Measurements from ENCODE around the gene SPIN2B. TPM values are rescaled to one million over a fixed set of nuclear protein-coding genes. Genes with fewer than 3 reads are reported as not detected.
A peak's percentile ranks its signal among the peaks of the same experiment; 100 is the strongest.
"Not testable (repeated sequence)": the region's sequence is repeated elsewhere in the genome, so short reads cannot be mapped to it uniquely, and the experiment has no call there.

SPIN2B gene
- total RNA-seq: 10 to 100 TPM in 2 of 4 donors, 1 to 10 TPM in 2; 5.5 to 18.1 (median 10.7) TPM

DNA sequence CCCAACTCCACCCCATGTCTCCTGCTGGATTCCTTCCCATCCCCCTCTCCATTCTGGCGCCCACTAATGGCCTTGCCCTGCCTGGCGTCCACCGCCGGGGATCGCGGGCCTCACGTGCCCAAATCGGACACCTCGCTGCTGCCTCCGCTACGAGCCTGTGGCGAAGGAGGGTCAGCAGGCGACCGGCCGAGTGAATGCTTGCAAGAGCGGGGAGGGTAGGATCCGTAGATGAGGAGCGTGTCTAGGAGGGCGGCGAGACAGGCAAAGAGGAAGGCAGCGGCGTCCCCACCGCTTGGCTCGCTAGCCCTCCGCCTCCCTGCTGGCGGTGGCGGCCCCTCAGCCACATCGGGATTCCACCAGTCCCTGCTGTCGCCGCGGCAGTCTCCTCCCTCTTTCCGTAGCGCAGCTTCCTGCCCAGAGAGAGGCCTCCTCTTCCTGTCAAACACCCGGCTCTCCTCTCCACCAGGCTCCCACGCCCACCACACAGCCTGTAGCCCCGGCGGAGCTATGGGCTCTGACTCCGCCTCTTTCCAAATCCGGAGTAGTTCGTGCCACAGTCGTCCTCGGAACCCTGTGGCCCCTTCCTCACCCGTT, at the start of gene SPIN2B:
Gene SPIN2B (minus strand): TSS at position 387 of the 594 bp plus-strand sequence.
- H3K27me3 ChIP-seq: no peaks in the 10 kb centered on the region
- peak in 1 of 2 donors; percentile 71 for TF ChIP-seq EP300 (IDR thresholded peaks at IDR 0.05)
- peak in 1 of 2 donors; percentile 38 for TF ChIP-seq POLR2A (IDR thresholded peaks at IDR 0.05)
- TF ChIP-seq, protein P1, sequence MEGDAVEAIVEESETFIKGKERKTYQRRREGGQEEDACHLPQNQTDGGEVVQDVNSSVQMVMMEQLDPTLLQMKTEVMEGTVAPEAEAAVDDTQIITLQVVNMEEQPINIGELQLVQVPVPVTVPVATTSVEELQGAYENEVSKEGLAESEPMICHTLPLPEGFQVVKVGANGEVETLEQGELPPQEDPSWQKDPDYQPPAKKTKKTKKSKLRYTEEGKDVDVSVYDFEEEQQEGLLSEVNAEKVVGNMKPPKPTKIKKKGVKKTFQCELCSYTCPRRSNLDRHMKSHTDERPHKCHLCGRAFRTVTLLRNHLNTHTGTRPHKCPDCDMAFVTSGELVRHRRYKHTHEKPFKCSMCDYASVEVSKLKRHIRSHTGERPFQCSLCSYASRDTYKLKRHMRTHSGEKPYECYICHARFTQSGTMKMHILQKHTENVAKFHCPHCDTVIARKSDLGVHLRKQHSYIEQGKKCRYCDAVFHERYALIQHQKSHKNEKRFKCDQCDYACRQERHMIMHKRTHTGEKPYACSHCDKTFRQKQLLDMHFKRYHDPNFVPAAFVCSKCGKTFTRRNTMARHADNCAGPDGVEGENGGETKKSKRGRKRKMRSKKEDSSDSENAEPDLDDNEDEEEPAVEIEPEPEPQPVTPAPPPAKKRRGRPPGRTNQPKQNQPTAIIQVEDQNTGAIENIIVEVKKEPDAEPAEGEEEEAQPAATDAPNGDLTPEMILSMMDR (IDR thresholded peaks at IDR 0.05): peak in 1 of 5 experiments; percentile 17
- H3K36me3 ChIP-seq: no peaks in the 10 kb centered on the region
- peak; percentile 28 to 48 for DNase-seq (ENCODE audit: low spot score in 2 of 2)
- H3K9me3 ChIP-seq: no peaks in the 10 kb centered on the region
- no peaks in the 10 kb centered on the region for H3K4me1 ChIP-seq
- 0 to 54% methylated on average over 11 to 43 of the region's 43 CpGs for WGBS, 2 donors
- H3K4me3 ChIP-seq: peak within 1 kb of the TSS; percentile 36 to 72 (median 62)
- peak within 1 kb of the TSS; percentile 27 to 88 (median 80) for H3K27ac ChIP-seq

DNA sequence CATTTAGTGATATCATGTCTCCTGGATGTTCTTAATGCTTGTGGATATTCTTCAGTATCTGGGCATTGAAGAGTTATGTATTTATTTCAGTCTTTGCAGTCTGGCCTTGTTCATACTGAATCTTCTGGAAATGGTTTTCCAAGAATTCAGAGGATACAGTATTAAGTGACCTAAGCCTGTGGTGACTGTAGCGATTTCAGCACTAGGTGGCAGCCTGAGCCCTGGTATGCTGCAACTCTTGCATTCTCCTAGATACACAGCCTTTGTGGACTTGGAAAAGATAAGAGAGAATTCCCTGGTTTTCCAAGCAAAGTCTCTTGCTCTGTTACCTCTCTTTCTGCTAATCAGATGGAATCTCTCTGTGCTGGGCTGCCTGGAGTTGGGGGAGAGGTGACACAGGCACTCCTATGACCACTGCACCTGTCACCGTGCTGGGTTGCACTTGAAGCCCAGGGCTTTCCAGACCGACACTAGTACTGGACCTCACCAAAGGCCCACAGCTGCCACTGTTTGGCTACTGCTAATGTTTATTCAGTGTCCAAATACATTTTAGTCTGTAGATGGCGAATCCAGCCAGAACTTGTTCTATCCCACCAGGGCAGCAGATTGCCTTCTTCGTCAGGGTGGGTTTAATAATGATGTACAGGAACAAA, 35.2 kb upstream of the SPIN2B start:
- Histone ChIP-seq H3K27me3 (no peaks in the 10 kb centered on the region), H3K36me3 (no peaks in the 10 kb centered on the region), H3K27ac (no peak overlapping the region), H3K4me3 (no peak overlapping the region), H3K4me1 (no peaks in the 10 kb centered on the region), H3K9me3 (peaks cover 0 to 21% (median 0%) of the 10 kb centered on the region in 4 donors)
- TF ChIP-seq POLR2A (IDR thresholded peaks at IDR 0.05): no peak
- no peak for TF ChIP-seq EP300 (IDR thresholded peaks at IDR 0.05)
- TF ChIP-seq, protein P1 (IDR thresholded peaks at IDR 0.05): peak in 1 of 5 experiments; percentile 8
- WGBS, 2 donors: 65 to 73% methylated on average over 3 to 5 of the region's 5 CpGs
- DNase-seq (ENCODE audit: low spot score in 2 of 2): no peak

DNA sequence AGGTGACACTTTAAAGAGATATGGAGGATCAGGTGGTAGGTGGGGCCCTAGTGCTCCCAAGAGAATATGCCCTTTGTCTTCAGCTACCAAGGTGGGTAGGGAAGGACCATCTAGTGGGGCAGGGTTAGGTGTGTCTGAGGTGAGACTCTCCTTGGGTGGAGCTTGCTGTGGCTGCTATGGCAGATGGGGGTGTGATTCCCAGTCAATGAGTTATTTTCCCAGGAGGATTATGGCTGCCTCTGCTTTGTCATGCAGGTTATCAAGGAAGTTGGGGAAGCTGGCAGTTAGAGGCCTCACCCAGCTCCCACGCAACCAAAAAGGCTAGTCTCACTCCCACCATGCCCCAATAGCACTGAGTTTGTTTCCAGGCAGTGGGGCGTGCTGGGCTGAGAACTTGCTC, 33.8 kb upstream of the SPIN2B start:
- WGBS, 2 donors: 81 to 94% methylated on average over 2 of the region's 2 CpGs
- no peaks in the 10 kb centered on the region for H3K36me3 ChIP-seq
- no peak for TF ChIP-seq EP300 (IDR thresholded peaks at IDR 0.05)
- no peak for TF ChIP-seq POLR2A (IDR thresholded peaks at IDR 0.05)
- TF ChIP-seq, protein P1 (IDR thresholded peaks at IDR 0.05): no peak
- no peak overlapping the region for H3K4me3 ChIP-seq
- no peaks in the 10 kb centered on the region for H3K27me3 ChIP-seq
- peaks cover 0 to 21% (median 0%) of the 10 kb centered on the region in 4 donors for H3K9me3 ChIP-seq
- H3K4me1 ChIP-seq: no peaks in the 10 kb centered on the region
- H3K27ac ChIP-seq: no peak overlapping the region
- no peak for DNase-seq (ENCODE audit: low spot score in 2 of 2)

DNA sequence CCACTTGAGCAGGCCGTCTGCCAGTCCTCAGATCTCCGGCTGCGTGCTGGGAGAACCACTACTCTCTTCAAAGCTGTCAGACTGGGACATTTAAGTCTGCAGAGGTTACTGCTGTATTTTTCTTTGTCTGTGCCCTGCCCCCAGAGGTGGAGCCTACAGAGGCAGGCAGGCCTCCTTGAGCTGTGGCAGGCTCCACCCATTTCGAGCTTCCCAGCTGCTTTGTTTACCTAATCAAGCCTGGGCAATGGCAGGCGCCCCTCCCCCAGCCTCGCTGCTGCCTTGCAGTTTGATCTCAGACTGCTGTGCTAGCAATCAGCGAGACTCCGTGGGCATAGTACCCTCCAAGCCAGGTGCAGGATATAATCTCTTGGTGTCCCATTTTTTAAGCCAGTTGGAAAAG, 30.9 kb upstream of the SPIN2B start:
- DNase-seq (ENCODE audit: low spot score in 2 of 2); H3K4me1 ChIP-seq; H3K27ac ChIP-seq; H3K27me3 ChIP-seq; H3K4me3 ChIP-seq; H3K36me3 ChIP-seq: not testable (repeated sequence)
- peaks cover 0 to 21% (median 0%) of the 10 kb centered on the region in 4 donors for H3K9me3 ChIP-seq
- 83 to 89% methylated on average over 3 to 8 of the region's 8 CpGs for WGBS, 2 donors

DNA sequence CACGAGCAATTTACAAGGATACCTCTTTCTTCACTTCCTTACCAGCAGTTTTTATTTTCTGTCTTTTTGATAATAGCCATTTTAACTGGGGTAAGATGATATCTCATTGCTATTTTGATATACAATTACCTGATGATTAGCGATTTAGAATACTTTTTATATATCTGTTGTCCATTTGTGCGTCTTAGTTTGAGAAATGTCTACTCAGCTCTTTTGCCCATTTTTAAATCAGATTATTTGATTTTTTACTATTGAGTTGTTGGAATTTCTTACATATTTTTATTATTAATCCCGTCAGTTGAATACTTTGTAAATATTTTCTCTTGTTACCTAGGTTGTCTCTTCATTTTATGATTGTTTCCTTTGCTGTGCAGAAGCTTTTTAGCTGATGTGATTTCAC, 17.3 kb upstream of the SPIN2B start:
- DNase-seq (ENCODE audit: low spot score in 2 of 2): no peak
- H3K36me3 ChIP-seq: no peaks in the 10 kb centered on the region
- no peak overlapping the region for H3K27ac ChIP-seq
- WGBS, 2 donors: 73 to 97% methylated on average over 4 of the region's 4 CpGs
- TF ChIP-seq EP300 (IDR thresholded peaks at IDR 0.05): no peak
- no peaks in the 10 kb centered on the region for H3K27me3 ChIP-seq
- H3K4me1 ChIP-seq: no peaks in the 10 kb centered on the region
- no peaks in the 10 kb centered on the region for H3K9me3 ChIP-seq
- no peak overlapping the region for H3K4me3 ChIP-seq

DNA sequence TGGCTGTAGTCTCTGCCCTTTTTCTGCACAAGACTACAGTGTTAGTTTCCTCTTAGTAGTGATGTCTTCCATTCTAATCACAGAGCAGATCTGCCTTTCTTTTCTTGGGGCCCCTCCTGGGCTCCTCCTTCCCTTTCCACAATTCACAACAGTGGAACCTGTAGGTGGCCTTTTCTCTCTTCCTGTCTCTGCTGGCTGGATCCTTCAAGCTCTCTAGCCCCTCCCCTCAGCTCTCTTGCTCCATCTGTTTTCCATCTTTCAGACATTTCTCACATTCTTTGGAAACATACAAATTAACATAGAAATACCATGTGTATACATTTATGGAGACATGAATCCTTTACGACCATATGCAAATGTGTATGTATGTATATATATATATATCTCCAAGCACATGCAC, 16.2 kb upstream of the SPIN2B start:
- Histone ChIP-seq H3K27me3 (no peaks in the 10 kb centered on the region), H3K9me3 (no peaks in the 10 kb centered on the region), H3K27ac (peak overlapping the region in 1 of 4 donors; percentile 52), H3K4me3 (peak overlapping the region in 3 of 4 donors; percentile 8 to 47 (median 32)), H3K4me1 (no peaks in the 10 kb centered on the region), H3K36me3 (no peaks in the 10 kb centered on the region)
- 47 to 61% methylated on average over 1 of the region's 1 CpG for WGBS, 2 donors
- TF ChIP-seq EP300 (IDR thresholded peaks at IDR 0.05) (no peak), POLR2A (IDR thresholded peaks at IDR 0.05) (no peak)
- TF ChIP-seq, protein P1 (IDR thresholded peaks at IDR 0.05): no peak
- no peak for DNase-seq (ENCODE audit: low spot score in 2 of 2)

DNA sequence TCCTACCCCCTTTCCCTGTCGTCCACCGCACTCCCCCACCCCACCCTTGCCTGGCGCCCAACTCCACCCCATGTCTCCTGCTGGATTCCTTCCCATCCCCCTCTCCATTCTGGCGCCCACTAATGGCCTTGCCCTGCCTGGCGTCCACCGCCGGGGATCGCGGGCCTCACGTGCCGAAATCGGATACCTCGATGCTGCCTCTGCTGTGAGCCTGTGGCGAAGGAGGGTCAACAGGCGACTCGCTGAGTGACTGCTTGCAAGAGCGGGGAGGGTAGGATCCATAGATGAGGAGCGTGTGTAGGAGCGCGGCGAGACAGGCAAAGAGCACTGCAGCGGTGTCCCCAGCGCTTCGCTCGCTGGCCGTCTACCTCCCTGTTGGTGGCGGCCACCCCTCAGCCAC, 15.7 kb upstream of the SPIN2B start, which contains the start of gene SPIN2A:
Gene SPIN2A (minus strand): TSS at position 325 of the 400 bp plus-strand sequence. CDS start 800 bp downstream, outside the sequence.
- 19 to 50% methylated on average over 27 of the region's 27 CpGs for WGBS, 2 donors
- Histone ChIP-seq H3K27ac (peak within 1 kb of the TSS in 1 of 4 donors; percentile 52), H3K4me3 (peak within 1 kb of the TSS in 3 of 4 donors; percentile 8 to 47 (median 32))
- H3K9me3 ChIP-seq; H3K27me3 ChIP-seq; DNase-seq (ENCODE audit: low spot score in 2 of 2); H3K36me3 ChIP-seq; H3K4me1 ChIP-seq: not testable (repeated sequence)

DNA sequence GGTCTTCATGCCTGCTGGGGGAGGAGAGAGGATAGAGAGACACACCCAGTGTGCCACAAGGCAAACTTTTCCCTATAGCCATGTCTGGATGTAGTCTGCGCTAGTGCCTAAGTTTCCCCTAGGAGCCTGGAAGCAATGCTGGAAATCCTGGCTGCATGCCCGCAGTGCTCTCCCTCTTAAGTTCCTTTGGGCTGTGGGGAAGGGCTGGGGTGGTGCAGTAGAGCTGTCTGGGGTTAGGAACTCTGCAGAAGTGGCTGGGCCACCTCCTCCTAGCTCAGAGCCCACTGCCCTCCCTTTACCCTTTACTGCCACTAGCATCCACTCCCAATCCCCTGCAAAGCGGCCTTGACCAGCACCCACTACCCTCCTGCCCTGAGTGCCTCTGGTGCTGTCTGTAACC, 15.2 kb upstream of the SPIN2B start:
- not testable (repeated sequence) for H3K9me3 ChIP-seq; H3K4me1 ChIP-seq; H3K27ac ChIP-seq; H3K27me3 ChIP-seq; DNase-seq (ENCODE audit: low spot score in 2 of 2); H3K36me3 ChIP-seq
- H3K4me3 ChIP-seq: peak overlapping the region in 1 of 4 donors; percentile 47
- 55 to 65% methylated on average over 1 of the region's 3 CpGs for WGBS, 2 donors

Measured in tibial nerve (tissue), 4 donors.